K562 (cell line): ENCODE results near the gene BRD3. TPM values are rescaled to one million over a fixed set of nuclear protein-coding genes. Genes with fewer than 3 reads are reported as not detected.
A peak's percentile ranks its signal among the peaks of the same experiment; 100 is the strongest.

Source experiments
- CBX2 ChIP-seq: fragments of 200-600 bp; sonication (generic); IDR thresholded peaks from one replicate; pipeline ENCODE4 v1.6.1; 2012; ENCODE audit warnings: mild to moderate bottlenecking, low read length, inconsistent platforms; ENCODE audit not compliant: insufficient read depth, poor library complexity, severe bottlenecking
- COPS2 ChIP-seq: fragments of 450-650 bp; conservative IDR thresholded peaks from 2 replicates; pipeline ENCODE4 v1.6.1; 2016; ENCODE audit warnings: mild to moderate bottlenecking, moderate library complexity
- MYC ChIP-seq, 2 experiments: fragments of 250-450 bp in 1 of 2; sonication (Bioruptor Pico) in 1 of 2; IDR thresholded peaks; 2 replicates each; pipeline versions ENCODE4 v1.5.1 to v1.6.1; 2012 to 2021; ENCODE audit warnings: low read depth in 2 of 2, borderline replicate concordance in 1 of 2, improper control_type of control experiment in 1 of 2, low read length in 1 of 2, mild to moderate bottlenecking in 1 of 2, moderate library complexity in 1 of 2
- ZBTB8A ChIP-seq: fragments of 450-650 bp; IDR thresholded peaks from 2 replicates; pipeline ENCODE4 v1.6.1; 2018; ENCODE audit warnings: mild to moderate bottlenecking, moderate library complexity; ENCODE audit not compliant: partially characterized antibody
- polyA plus RNA-seq, 8 experiments: library from polyadenylated mRNA; depleted of rRNA in 4 of 8; stranded (reverse) in 5 of 8; unstranded in 3 of 8; fragments of >200 nt; fragmentation: Nextera tagmentation in 2 of 8; fragmentation: Illumina TruSeq in 1 of 8; extraction: Ambion mirVana in 2 of 8; extraction: Trizol in 1 of 8; gene quantifications; 2 replicates each; pipeline versions ENCODE4 v1.2.1 to v1.2.3, GENCODE V29; 2011 to 2014; ENCODE audit warnings: inconsistent platforms in 1 of 8, missing spikeins in 1 of 8
- total RNA-seq, 7 experiments: library from RNA; depleted of rRNA in 6 of 7; stranded (reverse); fragments of >200 nt in 6 of 7; fragmentation: Illumina TruSeq in 2 of 7; extraction: Trizol in 2 of 7; gene quantifications; 2 replicates each; pipeline versions ENCODE4 v1.2.1 to v1.2.3, GENCODE V29; 2011 to 2021; ENCODE audit warnings: low replicate concordance in 1 of 7
- TF ChIP-seq, protein P1 (sequence below): fragments of 250-450 bp; sonication (Bioruptor Pico); IDR thresholded peaks from 2 replicates; pipeline ENCODE4 v1.8.0; 2021; ENCODE audit warnings: moderate library complexity, mild to moderate bottlenecking, inconsistent platforms
- TF ChIP-seq, protein P2 (sequence below): fragments of 250-450 bp; sonication (Bioruptor Pico); IDR thresholded peaks from 2 replicates; pipeline ENCODE4 v1.4.0; 2020
- TF ChIP-seq, protein P3 (sequence below): fragments of 250-450 bp; sonication (Bioruptor Pico); IDR thresholded peaks from 2 replicates; pipeline ENCODE4 v1.4.0; 2020; ENCODE audit warnings: mild to moderate bottlenecking, moderate library complexity, borderline replicate concordance
- TF ChIP-seq, protein P4 (sequence below), 3 experiments: fragments of 200-800 bp in 1 of 3; fragments of 250-450 bp in 1 of 3; fragments of 450-650 bp in 1 of 3; sonication (Bioruptor Pico) in 1 of 3; sonication (Bioruptor generic) in 1 of 3; formaldehyde crosslinking in 1 of 3; IDR thresholded peaks; 2 replicates each; pipeline versions ENCODE4 v1.6.1 to v1.8.0; 2016 to 2022; ENCODE audit warnings: mild to moderate bottlenecking in 2 of 3, missing genetic modification characterization in 2 of 3, missing compliant biosample characterization in 1 of 3, moderate library complexity in 1 of 3
- TF ChIP-seq, protein P5 (sequence below): sonication (generic); formaldehyde crosslinking; IDR thresholded peaks from 2 replicates; pipeline ENCODE4 v1.8.0; 2022; ENCODE audit warnings: mild to moderate bottlenecking, missing genetic modification reagents

Gene BRD3
- total and polyA plus RNA-seq, 9 of the 15 experiments (the other 6 are each of a cell fraction or from before 2014, with no cell fraction given), result 0.82 to 37.1 (median 4.2) TPM

DNA sequence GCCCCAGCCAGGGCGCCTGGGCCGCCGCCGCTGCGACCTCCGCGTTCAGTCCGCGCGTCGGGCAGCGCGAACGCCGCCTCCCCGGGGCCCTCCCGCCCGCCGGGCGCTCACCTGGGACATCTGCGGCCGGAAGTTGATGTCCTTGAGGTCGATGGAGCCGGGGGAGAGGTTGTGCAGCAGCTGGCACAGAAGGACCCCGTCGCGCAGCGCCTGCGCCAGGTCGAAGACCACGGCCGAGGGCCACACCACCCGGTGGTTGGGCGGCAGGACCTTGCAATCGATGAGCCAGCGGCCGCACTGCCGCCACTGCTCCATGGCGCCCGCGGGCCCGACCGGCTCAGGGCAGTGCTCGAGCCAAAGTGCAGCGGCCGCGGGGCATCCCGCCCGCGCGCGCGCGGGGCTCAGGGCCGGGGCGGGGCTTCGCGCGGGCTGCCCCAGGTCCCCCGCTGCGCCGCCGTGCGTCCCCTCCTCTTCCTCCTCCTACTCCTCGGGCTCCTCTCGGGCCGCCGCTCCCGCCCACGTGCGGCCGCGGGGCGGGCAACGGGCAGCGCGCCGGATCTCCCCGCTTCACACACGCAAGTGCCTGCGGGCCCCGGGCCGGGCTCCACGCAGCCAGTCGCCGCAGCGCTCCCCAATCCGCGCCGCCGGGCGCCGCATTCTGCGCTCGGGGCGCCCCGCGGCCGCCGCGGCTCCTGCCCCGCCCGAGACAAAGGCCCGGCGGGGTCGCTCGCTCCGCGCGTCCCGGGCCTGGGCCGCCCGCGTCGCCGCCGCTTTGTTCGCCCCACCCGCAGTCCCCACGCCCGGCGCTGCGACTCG lies 75.7 kb downstream of the BRD3 start, which contains the start of gene VAV2 (continued):
- TF ChIP-seq, protein P1, sequence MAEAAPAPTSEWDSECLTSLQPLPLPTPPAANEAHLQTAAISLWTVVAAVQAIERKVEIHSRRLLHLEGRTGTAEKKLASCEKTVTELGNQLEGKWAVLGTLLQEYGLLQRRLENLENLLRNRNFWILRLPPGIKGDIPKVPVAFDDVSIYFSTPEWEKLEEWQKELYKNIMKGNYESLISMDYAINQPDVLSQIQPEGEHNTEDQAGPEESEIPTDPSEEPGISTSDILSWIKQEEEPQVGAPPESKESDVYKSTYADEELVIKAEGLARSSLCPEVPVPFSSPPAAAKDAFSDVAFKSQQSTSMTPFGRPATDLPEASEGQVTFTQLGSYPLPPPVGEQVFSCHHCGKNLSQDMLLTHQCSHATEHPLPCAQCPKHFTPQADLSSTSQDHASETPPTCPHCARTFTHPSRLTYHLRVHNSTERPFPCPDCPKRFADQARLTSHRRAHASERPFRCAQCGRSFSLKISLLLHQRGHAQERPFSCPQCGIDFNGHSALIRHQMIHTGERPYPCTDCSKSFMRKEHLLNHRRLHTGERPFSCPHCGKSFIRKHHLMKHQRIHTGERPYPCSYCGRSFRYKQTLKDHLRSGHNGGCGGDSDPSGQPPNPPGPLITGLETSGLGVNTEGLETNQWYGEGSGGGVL, result no peak
- TF ChIP-seq COPS2 (no peak), MYC (IDR thresholded peaks at IDR 0.05; ENCODE audit: low read depth, low read length) (peak; percentile 41; the same call in 1 of the 2 replicates), MYC (CRISPR knock-in tag; IDR thresholded peaks at IDR 0.05; ENCODE audit: borderline replicate concordance, low read depth) (no peak), ZBTB8A (no peak), CBX2 (no peak)
- TF ChIP-seq, protein P2, sequence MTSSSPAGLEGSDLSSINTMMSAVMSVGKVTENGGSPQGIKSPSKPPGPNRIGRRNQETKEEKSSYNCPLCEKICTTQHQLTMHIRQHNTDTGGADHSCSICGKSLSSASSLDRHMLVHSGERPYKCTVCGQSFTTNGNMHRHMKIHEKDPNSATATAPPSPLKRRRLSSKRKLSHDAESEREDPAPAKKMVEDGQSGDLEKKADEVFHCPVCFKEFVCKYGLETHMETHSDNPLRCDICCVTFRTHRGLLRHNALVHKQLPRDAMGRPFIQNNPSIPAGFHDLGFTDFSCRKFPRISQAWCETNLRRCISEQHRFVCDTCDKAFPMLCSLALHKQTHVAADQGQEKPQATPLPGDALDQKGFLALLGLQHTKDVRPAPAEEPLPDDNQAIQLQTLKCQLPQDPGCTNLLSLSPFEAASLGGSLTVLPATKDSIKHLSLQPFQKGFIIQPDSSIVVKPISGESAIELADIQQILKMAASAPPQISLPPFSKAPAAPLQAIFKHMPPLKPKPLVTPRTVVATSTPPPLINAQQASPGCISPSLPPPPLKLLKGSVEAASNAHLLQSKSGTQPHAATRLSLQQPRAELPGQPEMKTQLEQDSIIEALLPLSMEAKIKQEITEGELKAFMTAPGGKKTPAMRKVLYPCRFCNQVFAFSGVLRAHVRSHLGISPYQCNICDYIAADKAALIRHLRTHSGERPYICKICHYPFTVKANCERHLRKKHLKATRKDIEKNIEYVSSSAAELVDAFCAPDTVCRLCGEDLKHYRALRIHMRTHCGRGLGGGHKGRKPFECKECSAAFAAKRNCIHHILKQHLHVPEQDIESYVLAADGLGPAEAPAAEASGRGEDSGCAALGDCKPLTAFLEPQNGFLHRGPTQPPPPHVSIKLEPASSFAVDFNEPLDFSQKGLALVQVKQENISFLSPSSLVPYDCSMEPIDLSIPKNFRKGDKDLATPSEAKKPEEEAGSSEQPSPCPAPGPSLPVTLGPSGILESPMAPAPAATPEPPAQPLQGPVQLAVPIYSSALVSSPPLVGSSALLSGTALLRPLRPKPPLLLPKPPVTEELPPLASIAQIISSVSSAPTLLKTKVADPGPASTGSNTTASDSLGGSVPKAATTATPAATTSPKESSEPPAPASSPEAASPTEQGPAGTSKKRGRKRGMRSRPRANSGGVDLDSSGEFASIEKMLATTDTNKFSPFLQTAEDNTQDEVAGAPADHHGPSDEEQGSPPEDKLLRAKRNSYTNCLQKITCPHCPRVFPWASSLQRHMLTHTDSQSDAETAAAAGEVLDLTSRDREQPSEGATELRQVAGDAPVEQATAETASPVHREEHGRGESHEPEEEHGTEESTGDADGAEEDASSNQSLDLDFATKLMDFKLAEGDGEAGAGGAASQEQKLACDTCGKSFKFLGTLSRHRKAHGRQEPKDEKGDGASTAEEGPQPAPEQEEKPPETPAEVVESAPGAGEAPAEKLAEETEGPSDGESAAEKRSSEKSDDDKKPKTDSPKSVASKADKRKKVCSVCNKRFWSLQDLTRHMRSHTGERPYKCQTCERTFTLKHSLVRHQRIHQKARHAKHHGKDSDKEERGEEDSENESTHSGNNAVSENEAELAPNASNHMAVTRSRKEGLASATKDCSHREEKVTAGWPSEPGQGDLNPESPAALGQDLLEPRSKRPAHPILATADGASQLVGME, result no peak
- TF ChIP-seq, protein P3, sequence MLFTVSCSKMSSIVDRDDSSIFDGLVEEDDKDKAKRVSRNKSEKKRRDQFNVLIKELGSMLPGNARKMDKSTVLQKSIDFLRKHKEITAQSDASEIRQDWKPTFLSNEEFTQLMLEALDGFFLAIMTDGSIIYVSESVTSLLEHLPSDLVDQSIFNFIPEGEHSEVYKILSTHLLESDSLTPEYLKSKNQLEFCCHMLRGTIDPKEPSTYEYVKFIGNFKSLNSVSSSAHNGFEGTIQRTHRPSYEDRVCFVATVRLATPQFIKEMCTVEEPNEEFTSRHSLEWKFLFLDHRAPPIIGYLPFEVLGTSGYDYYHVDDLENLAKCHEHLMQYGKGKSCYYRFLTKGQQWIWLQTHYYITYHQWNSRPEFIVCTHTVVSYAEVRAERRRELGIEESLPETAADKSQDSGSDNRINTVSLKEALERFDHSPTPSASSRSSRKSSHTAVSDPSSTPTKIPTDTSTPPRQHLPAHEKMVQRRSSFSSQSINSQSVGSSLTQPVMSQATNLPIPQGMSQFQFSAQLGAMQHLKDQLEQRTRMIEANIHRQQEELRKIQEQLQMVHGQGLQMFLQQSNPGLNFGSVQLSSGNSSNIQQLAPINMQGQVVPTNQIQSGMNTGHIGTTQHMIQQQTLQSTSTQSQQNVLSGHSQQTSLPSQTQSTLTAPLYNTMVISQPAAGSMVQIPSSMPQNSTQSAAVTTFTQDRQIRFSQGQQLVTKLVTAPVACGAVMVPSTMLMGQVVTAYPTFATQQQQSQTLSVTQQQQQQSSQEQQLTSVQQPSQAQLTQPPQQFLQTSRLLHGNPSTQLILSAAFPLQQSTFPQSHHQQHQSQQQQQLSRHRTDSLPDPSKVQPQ (CRISPR knock-in tag), result no peak
- TF ChIP-seq, protein P4, sequence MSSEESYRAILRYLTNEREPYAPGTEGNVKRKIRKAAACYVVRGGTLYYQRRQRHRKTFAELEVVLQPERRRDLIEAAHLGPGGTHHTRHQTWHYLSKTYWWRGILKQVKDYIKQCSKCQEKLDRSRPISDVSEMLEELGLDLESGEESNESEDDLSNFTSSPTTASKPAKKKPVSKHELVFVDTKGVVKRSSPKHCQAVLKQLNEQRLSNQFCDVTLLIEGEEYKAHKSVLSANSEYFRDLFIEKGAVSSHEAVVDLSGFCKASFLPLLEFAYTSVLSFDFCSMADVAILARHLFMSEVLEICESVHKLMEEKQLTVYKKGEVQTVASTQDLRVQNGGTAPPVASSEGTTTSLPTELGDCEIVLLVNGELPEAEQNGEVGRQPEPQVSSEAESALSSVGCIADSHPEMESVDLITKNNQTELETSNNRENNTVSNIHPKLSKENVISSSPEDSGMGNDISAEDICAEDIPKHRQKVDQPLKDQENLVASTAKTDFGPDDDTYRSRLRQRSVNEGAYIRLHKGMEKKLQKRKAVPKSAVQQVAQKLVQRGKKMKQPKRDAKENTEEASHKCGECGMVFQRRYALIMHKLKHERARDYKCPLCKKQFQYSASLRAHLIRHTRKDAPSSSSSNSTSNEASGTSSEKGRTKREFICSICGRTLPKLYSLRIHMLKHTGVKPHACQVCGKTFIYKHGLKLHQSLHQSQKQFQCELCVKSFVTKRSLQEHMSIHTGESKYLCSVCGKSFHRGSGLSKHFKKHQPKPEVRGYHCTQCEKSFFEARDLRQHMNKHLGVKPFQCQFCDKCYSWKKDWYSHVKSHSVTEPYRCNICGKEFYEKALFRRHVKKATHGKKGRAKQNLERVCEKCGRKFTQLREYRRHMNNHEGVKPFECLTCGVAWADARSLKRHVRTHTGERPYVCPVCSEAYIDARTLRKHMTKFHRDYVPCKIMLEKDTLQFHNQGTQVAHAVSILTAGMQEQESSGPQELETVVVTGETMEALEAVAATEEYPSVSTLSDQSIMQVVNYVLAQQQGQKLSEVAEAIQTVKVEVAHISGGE (CRISPR knock-in tag; IDR thresholded peaks at IDR 0.05), result no peak
- TF ChIP-seq, protein P5, sequence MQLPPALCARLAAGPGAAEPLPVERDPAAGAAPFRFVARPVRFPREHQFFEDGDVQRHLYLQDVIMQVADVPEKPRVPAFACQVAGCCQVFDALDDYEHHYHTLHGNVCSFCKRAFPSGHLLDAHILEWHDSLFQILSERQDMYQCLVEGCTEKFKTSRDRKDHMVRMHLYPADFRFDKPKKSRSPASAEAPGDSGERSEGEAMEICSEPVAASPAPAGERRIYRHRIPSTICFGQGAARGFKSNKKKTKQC (CRISPR knock-in tag), result no peak
